Fibroblast of skin of left biceps (primary cell): ENCODE measurements around the gene ADD3.
A peak's percentile ranks its signal among the peaks of the same experiment; 100 is the strongest.

ENCODE experiments used
- DNase-seq, 2 experiments: peaks; one replicate each; pipeline ENCODE4 v3.0.0-alpha.2; 2013; ENCODE audit warnings: low read depth in 2 of 2

The ADD3 gene

DNA sequence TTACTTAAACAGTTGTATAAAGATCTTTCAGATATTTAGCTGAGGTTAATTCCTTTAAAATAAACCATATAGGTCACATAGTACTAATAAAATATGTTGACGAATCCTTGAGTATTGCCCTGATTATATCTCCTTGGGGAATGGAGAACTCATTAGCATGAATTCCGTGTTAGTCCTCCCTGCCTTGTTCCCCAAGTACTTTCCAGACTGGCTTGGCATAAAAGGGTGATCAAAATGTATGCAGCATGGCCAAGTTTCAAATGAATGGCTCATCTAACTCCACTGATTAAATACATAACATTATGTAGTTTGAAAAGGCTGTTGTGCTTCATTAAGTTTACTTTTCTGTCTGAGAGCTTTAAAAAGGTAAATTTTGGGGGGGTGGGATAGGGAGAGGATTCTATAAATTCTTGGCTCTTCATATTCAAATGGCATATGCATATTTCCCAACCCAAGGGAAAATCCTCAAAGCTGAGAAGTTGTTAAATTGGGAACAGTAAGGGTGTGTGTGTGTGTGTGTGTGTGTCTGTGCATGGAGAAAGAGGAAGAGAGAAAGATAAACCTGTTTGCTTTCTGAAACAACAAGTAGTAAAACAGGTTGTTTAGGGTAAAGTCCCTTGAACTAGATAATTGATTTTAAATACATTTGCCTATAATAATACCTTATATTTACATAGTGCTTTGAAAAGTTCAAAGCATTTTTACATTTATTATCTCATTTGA lies 4.8 kb upstream of the ADD3 start:
- DNase-seq, result no peak

DNA sequence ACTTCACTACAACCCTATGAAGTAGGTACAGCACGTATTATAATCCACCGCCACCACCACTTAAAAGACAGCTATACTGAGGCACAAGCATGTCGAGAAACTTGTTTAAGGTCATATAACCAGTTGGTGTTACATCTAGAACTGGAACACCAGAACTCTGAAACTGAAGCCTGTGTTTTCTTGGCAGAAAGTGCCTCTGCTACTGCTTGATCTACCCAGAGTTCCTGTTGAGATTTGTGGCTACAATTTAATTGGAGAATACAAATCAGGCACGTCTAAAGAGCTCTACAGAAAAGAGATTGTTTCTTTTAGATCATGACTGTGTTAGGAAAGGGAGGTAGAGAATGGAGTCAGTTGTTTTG lies 4.3 kb upstream of the ADD3 start:
- no peak for DNase-seq

DNA sequence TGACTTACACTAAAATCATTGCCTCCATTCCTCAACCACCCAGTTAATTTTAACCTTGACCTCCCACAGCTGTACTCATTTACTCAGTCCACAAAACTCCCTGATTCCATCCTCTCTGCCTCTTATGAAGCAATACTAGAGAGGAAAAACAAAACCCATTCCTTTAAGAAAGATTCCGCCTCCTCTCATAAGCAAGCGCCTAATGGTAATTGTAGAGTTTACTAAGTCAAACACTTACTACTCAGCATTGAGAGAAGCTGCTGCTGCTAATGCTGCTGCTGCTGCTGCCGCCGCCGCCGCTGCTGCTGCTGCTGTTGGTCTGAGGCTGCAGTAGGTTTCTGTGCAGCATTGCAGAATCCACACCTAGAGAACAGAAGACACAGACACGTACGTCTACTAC lies 2.1 kb upstream of the ADD3 start:
- DNase-seq, result peak; percentile 64 to 65

DNA sequence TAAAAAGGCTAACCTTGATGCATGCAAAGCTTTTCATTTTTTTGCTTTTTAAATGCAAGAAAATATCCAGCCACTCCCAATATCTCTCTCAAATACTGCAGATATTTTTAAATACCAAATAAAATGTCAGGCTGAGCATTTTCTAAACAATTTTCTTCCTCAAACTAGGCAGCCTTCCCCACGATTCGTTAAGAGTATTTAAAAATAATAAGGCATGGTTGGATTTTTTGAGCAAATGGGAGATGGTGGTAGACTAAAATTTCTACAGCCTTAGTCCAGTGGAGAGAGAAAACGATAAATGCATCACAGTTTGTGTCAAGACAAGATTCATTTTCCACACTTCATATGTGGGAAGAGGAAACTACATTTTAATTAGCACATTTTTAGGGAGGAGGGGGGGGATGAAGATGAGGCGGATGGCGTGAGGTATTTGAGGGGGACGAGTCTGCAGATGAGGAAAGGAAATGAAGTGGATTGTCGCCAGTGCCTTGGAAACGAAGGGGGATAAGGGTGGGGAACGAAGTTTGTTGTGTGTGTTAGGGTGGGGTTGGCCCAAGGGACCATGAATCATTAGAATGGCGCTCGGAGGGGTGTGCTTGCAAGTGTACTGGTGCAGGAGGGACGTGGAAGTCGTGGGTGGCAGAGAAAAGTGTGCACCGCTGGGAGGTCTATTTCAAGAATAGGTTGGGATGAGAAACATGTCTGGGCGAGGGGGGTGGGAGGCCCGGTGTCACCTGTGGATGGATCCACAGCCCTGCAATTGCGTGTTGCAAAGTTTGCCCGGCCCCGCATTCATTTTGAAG lies 1.2 kb upstream of the ADD3 start:
- DNase-seq, result peak; percentile 54 to 56

DNA sequence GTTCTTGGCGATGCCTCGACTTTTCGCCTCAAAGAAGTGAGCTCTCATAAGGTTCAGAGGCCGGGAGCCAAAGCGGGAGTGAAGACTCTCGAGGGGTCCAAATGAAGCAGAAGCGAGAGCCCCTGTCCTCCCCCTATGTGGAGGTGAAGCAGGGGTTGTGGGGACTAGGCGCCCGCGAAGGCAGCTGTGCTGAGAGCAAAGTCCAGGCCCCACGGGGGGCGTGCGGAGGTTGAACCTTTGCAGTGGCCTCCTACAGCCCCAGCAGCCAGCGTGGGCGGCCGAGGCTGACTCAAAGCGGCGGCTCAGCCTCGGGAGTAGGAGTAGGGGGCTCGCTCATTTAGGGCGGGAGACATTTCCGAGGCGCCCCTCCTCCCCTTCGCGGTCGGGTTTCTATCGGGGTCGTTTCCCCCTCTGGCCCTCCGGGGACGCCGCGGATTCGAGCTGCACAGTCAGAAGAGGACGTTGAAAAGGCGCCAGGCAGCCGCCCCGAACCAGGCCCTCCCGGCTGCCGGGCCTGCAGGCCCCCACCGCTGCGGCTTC lies 553 bp upstream of the ADD3 start:
- DNase-seq, result no peak

DNA sequence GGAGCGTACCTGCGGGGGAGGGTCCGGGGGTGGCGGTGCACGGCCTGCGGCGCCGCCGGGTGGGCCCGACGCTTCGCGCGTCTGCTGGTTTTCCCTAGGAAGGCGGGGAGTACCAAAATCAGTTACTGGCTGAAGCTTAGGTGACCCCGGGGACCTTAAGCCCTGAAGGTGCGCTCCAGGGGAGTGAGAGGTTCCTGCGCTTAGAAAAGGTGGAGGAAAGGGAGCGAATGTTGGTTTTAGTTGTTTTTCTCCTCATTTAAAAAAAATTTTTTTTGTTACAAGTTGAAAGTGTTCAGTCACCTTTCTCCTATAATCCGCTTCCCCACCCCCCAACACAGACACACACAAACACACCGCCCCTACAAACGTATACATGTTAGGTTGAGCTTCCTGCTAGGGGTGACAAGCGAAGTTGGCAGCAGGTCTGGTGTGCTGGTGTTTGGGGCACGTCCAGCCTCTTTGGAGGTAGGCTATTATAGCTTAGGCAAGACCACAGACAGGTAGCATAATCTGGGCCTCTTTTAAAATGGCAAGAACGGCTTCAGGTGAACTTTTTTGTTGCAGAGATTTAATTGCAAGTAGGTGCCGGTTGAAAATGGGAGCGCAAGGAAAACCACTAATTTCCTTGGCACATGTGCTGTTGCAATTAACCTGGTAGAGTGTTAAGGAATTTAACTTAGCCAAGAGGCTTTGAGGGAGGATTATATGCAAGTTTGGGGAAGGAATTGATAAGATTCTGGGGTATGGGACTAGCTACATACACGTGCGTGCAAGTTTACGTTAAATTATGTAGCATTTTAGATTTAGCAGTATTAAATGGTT lies 945 bp downstream of the ADD3 start:
- no peak for DNase-seq

DNA sequence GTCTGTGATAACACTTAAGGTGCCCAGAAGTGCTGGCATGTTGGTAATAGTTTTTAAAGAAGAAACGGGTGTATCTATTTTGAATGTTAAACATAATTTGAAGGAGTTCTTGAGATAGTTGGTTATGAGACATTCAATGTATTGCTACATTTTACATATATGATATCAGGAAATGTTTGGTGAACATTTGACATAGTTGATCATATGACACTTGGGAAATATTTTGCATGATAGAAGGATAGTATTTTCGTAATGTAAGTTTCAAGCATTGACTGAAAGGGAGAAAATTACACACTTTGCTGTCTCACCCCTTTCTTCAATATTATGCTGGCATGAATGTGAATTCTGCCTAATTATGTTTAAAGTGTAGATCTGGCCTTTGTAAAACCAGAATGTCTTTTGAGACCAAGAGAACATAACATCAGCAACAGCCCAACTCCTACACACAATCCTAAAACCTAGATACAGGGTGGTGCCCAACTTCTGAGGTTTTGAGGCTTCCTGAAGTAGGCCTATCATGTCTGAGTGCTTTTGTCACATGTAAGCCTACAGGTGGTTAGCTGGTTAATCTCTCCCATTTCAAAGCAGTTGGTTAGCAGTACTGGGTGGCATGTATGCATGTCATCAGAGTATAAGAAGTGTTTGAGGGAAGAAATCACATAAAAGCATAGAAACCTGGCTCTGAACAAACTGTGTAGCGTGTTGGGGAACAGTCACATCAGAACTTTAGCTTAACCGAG lies 2.1 kb downstream of the ADD3 start:
- no peak for DNase-seq

DNA sequence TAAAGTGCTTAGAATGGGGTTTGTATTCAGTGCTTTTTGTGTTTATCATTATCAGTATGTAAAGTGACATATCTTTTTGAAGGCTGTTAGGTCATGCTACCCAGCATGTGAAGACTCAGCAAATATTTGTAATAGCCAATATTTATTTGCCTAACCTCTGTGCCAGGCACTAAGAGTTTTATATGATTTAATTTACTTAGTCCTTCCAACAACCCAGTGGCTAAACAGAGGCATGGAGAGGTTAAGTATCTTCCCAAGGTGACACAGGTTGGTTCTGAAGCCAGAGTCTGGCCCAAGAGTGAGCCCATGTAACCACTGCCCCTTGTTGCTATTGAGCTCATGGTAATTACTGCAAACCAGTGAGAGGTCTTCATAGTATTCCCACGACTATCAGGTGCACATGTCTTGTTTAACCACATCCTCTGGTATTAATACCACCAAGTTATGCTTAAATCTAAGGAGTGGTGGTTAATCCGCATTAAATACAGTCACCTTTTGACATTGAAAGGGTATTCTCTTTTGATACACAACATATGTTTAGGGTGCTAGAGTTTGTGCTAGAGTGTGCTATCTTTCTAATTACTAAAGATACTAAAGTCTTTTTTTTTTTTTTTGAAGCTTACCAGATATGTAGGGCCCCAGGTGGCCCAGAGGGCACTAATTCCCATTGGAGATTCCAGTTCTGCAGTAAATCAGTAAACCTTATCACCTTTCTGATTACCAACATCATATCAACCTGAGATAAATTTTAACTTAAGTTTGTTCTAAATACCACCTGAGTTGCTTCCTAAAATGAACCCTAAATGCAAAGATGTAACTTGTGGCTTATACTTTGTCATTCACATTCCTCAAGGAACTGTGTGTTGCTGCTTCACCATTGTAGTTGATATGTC lies 2.9 kb downstream of the ADD3 start:
- DNase-seq, result no peak

DNA sequence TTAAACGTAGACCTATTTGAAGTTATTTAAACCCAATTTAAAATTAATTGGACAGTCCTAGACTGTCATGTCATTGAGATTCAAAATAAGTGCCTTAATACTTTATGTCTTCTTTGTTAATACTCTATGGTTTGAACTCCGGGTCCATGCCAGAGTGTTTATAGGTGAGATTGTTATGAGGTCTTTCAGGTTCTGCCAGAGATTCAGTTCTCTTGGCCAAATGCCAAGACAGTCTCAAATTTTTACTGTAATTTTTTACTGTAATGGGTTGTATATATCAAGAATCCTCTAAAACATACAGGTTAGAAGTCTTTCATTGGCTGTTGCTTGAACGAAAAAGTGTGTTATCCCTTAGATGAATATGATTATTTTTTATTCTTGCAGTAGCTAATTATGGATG lies 3.9 kb downstream of the ADD3 start:
- DNase-seq, result no peak

DNA sequence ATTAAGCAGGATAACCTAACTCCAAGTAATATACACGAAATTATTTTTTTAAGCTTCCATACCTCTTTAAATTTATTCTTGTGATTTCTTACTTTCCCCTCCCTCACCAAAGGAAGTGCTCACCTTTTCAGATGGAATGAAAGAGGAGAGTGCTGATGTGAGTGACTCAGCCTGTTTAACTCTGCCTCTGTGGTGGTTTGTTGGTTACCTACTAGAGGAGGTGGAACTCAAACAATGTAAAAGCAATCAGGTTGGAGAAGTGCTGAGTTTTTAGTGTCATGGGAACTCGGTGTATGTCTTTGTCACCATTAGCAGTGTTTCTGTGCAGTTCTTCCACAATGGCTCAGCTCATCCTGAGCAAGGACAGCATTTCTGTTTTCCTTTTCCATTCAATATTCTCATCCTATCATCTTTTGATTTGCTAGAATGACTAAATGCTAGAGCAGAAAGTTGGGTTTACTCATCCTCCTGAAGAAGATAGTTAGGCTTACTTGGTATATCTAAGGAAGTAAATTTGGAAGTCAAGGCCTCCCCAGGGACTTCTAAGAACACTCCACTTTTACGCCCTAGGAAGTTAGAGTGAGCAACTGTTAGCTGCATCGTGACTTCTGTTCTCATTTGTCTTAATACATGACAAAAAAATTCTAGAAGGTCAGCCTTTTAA lies 6.0 kb downstream of the ADD3 start:
- DNase-seq, result no peak

DNA sequence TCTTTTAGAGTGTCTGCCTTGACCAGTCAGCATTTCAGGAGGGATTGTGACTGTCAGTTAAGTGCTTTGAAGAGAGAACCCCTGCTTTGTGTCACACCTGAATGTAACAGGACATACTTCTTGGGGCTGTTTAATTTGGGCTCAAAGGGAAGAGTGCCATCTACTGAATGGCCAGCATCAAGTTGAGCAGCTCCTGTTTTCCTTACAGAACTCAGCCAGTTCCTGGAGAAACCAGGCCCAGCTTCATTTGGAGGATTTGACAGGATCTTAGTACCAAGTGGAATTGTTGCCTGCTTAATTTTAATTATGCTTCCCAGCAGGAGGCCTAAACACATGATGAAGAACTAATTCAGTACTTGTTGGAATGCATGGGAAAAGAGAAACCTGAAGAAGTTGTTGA lies 8.3 kb downstream of the ADD3 start:
- DNase-seq, result no peak

DNA sequence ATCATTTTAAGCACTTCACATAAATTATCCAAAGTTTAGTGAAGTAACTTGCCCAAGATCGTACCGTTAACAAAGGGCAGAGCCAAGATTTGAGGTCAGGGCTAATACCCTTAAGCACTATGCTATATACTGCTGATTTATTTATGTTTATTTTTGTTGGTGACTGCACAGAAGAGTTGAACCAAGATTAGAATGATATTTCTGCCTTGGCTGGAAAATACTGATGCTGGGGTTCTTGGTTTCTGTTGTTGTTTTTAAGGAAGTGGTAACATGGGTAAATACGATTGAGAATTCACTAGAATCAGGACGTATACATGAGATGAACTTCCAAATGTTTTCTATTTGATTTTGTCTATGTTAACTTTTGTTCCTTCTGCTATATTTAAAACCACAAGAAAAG lies 9.3 kb downstream of the ADD3 start:
- no peak for DNase-seq

DNA sequence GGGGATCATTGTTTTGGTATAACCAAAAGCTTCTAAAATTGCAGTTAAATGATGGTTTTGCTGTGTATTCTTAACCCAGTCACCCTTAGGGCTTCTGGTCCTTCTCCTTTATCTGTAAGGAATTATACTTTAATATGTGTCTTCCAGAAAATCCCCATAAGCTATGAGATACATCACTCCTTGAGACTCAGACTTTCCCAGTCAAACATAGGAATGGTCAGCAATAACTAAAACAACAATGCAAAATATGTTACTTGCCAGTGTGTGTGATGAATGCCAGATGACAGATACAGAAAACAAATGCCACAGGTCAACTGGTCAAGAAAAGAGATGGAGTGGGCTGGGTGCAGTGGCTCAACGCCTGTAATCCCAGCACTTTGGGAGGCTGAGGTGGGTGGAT lies 10.1 kb downstream of the ADD3 start:
- DNase-seq, result no peak

DNA sequence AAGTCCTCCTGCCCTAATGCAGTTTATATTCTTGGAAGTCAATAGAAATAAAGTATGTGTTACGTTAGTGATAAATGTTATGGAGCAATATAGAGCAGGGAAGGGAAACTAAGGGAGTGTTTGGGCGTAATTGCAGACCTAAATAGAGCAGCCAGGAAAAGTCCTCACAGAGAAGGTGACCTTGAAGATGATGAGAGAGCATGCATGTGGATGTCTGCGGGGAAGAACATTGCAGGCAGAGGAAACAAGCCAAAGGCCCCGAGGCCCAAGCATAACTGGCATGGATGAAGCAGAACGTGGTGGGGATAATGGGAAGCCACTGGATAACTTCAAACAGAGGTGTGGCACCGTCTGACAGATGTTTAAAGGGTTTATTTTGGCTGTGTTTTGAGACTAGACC lies 12.5 kb downstream of the ADD3 start:
- DNase-seq, result no peak

DNA sequence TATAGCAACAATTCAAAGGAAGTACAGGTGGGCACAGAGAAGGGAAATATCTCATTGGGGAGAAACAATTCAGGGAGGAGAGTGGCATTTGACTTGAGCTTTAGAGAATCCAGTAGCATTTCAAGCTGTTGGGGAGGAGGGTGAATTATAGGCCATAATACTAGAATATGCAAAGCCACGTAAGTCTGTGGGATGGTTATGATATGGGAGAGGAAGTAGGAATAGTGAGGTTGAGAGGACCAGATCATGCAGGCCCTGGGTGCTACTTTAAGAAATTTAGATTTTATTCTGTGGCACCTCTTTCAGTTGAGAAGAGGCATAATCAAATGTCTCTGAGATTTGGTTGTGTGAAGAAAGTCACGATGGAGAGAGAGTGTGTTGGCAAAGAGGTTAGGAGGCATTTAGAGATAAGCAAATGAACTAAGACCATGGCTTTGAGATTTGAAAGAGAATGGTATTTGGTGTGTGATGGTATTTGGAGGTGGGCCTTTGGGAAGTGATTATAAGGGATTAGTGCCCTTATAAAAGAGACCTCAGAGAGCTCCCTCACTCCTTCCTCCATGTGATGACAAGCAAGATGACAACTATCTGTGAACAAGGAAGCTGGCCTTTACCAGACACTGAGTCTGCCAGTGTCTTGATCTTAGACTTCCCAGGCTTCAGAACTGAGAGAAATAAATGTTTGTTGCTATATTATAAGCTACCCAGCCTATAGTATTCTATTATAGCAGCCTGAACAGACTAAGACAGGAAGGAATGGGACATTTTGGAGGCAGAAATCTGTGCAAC lies 15.1 kb downstream of the ADD3 start:
- no peak for DNase-seq

DNA sequence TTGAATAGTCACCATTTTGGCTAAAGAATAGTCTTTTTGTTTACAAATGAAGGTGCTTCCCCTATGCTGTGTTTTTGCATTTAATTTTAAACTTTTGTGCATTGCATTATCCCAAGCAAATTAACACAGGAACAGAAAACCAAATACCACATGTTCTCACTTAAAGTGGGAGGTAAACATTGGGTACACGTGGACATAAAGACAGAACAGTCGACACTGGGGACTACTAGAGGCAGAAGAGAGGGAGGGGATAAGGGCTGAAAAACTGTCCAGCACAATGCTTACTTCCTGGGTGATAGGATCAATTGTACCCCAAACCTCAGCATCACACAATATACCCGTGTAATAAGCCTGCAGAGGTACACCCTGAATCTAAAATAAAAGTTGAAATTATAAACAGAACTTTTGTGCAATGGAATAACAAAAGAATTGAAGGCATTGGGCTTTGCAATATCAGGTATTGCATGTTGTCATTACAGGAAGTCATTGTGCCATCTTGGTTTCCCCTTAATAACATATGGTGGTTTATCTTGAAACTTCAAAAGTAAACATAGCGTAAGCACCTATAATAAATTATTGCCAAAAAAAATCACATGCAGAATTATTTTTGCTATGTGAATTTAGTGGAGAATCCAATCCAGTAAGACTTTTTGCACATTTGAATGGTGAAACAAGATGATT lies 16.1 kb downstream of the ADD3 start:
- no peak for DNase-seq

DNA sequence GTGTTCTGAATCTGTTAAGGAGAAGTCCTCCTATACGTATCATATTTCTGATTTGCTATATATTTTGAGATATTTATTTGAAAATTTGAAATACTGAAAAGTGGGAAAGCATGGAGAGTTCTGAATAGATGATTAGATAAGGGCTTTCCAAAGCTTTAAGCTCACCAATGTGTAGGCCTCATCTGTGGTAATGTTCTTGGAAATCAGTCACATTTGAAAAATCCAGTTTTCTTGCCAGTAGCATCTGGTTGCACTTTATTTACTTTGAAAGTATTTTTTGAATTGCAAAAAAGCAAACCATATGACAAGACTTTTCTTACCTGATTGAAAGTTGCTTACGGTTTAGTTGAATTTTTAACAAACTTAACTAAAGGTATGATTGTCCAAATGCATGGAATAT lies 21.7 kb downstream of the ADD3 start:
- DNase-seq, result no peak

DNA sequence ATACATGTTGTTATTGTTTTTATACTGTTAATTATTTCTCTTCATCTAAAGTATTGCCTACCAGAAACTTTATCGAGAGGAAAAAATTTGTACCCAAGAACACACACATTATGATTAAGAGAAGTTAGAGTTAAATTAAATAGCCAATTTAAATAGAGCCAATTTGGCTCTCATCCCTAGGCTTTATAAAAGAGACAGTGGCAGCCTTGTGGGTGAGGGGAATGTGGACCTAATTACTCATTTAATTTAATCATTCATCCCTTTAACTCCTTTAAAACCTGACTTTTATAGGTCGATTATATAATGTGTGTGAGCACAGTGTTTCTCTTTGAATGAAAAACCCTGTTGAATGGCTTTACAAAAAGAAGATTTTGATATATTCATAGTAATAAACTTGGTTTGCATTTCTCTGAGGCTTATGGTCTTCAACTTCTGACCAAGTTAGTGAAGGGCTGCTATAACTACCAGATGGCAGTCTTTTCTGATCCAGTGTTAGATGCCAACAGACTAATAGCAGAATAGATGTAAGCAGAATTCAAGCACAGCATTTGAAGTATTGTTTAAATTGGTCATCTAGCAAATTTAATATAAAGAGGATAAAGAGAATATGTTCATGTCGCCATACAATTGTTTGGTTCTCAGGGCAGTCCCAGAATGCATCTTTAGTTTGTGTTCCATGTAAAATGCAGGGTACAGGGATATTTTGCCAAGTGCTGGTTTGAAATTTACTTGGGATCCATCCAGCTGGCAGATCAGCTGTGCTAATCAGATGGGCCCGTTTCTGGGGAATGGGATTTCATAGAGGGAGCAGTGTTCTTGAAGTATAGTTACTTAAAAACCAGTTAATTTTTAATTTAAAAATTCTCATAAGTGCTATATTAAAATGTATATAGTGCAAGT lies 25.3 kb downstream of the ADD3 start:
- no peak for DNase-seq
